Nephron (organoid): ENCODE data around the gene C18orf32.

Experiments
- H3K27ac Mint-ChIP-seq, 3 experiments: 2 replicates each; pipeline ENCODE4 v1.8.0; 2020; ENCODE audit warnings: mixed read lengths in 3 of 3, mild to moderate bottlenecking in 2 of 3, moderate library complexity in 1 of 3
- H3K27me3 Mint-ChIP-seq: 2 replicates; pipeline ENCODE4 v1.8.0; 2021; ENCODE audit warnings: low read depth, mild to moderate bottlenecking, moderate library complexity, mixed read lengths
- H3K36me3 Mint-ChIP-seq: 2 replicates; pipeline ENCODE4 v1.8.0; 2020; ENCODE audit warnings: low read depth, mixed read lengths
- H3K4me1 Mint-ChIP-seq: 2 replicates; pipeline ENCODE4 v1.8.0; 2020; ENCODE audit warnings: mixed read lengths
- H3K4me3 Mint-ChIP-seq, 3 experiments: 2 replicates each; pipeline ENCODE4 v1.8.0; 2020; ENCODE audit warnings: mild to moderate bottlenecking in 3 of 3, mixed read lengths in 3 of 3, moderate library complexity in 2 of 3
- H3K9me3 Mint-ChIP-seq: 2 replicates; pipeline ENCODE4 v1.8.0; 2020; ENCODE audit warnings: mixed read lengths
- CTCF ChIP-seq, 3 experiments: fragments of 200-600 bp; sonication (generic); IDR thresholded peaks; one replicate each; pipeline ENCODE4 v1.5.0; 2021; ENCODE audit warnings: antibody characterized with exemption in 3 of 3; ENCODE audit not compliant: unreplicated experiment in 3 of 3

The C18orf32 gene

GRCh38 chr18:49471532-49471931 is 15.5 kb downstream of the C18orf32 start:
- H3K27me3 Mint-ChIP-seq: no peaks in the 10 kb centered on the region
- no peak for TF ChIP-seq CTCF (IDR thresholded peaks at IDR 0.05; ENCODE audit: unreplicated experiment in 3 of 3)
- H3K36me3 Mint-ChIP-seq: peaks cover 3% of the 10 kb centered on the region
- H3K4me1 Mint-ChIP-seq: no peaks in the 10 kb centered on the region
- H3K27ac Mint-ChIP-seq: no peak overlapping the region
- peaks cover 3% of the 10 kb centered on the region for H3K9me3 Mint-ChIP-seq
- H3K4me3 Mint-ChIP-seq: no peak overlapping the region

GRCh38 chr18:49467599-49467998 is 19.4 kb downstream of the C18orf32 start:
- Mint-ChIP-seq H3K36me3 (no peaks in the 10 kb centered on the region), H3K27ac (no peak overlapping the region), H3K27me3 (no peaks in the 10 kb centered on the region), H3K4me3 (no peak overlapping the region), H3K9me3 (peaks cover under 1% of the 10 kb centered on the region), H3K4me1 (peaks cover 14% of the 10 kb centered on the region)
- TF ChIP-seq CTCF (IDR thresholded peaks at IDR 0.05; ENCODE audit: unreplicated experiment in 3 of 3): no peak

GRCh38 chr18:49467019-49467563 is 19.9 kb downstream of the C18orf32 start:
- H3K9me3 Mint-ChIP-seq: no peaks in the 10 kb centered on the region
- no peaks in the 10 kb centered on the region for H3K36me3 Mint-ChIP-seq
- no peak overlapping the region for H3K27ac Mint-ChIP-seq
- TF ChIP-seq CTCF (IDR thresholded peaks at IDR 0.05; ENCODE audit: unreplicated experiment in 3 of 3): no peak
- no peak overlapping the region for H3K4me3 Mint-ChIP-seq
- no peaks in the 10 kb centered on the region for H3K27me3 Mint-ChIP-seq
- H3K4me1 Mint-ChIP-seq: peaks cover 14% of the 10 kb centered on the region

- no peaks in the 10 kb centered on the region for H3K36me3 Mint-ChIP-seq
- no peak for TF ChIP-seq CTCF (IDR thresholded peaks at IDR 0.05; ENCODE audit: unreplicated experiment in 3 of 3)
- peaks cover 4% of the 10 kb centered on the region for H3K27me3 Mint-ChIP-seq
These were observed 22.1 kb downstream of the C18orf32 start for GRCh38 chr18:49464718-49465598.

GRCh38 chr18:49461602-49461977 is 25.4 kb downstream of the C18orf32 start:
- H3K9me3 Mint-ChIP-seq: no peaks in the 10 kb centered on the region
- no peak overlapping the region for H3K27ac Mint-ChIP-seq
- peak overlapping the region; percentile 72 to 95 (median 81) for H3K4me3 Mint-ChIP-seq
- H3K27me3 Mint-ChIP-seq: peaks cover 4% of the 10 kb centered on the region
- H3K36me3 Mint-ChIP-seq: peaks cover 4% of the 10 kb centered on the region
- TF ChIP-seq CTCF (IDR thresholded peaks at IDR 0.05; ENCODE audit: unreplicated experiment in 3 of 3): no peak
- peaks cover 27% of the 10 kb centered on the region for H3K4me1 Mint-ChIP-seq

More at GRCh38 chr18:49464718-49465598, 22.1 kb downstream of the C18orf32 start:
- Mint-ChIP-seq H3K4me3 (no peak overlapping the region), H3K4me1 (peaks cover 18% of the 10 kb centered on the region), H3K9me3 (no peaks in the 10 kb centered on the region), H3K27ac (peak overlapping the region in 1 of 3 experiments; percentile 50)
